Sigmoid colon (tissue), 4 donors: ENCODE measurements around the gene ASPN.

ENCODE experiments used
- EP300 ChIP-seq, 4 donors: sonication (generic); formaldehyde crosslinking; IDR thresholded peaks; one replicate each; pipeline ENCODE4 v1.6.1; 2017; ENCODE audit warnings: antibody characterized with exemption in 4 of 4
- POLR2A ChIP-seq, 2 donors: fragments of 450-650 bp; IDR thresholded peaks; one replicate each; pipeline ENCODE4 v1.6.1; 2016; ENCODE audit warnings: antibody characterized with exemption in 2 of 2, mild to moderate bottlenecking in 2 of 2, moderate library complexity in 2 of 2
- POLR2AphosphoS5 ChIP-seq, 4 donors: sonication (generic); formaldehyde crosslinking; IDR thresholded peaks; one replicate each; pipeline ENCODE4 v1.6.1; 2017; ENCODE audit warnings: antibody characterized with exemption in 4 of 4
- TF ChIP-seq, protein P1 (sequence below), 4 experiments: fragments of 450-650 bp in 3 of 4; fragments of 200-600 bp in 1 of 4; IDR thresholded peaks; one replicate each; pipeline ENCODE4 v1.5.1; 2016 to 2019; ENCODE audit warnings: antibody characterized with exemption in 4 of 4, mild to moderate bottlenecking in 3 of 4, moderate library complexity in 2 of 4

DNA sequence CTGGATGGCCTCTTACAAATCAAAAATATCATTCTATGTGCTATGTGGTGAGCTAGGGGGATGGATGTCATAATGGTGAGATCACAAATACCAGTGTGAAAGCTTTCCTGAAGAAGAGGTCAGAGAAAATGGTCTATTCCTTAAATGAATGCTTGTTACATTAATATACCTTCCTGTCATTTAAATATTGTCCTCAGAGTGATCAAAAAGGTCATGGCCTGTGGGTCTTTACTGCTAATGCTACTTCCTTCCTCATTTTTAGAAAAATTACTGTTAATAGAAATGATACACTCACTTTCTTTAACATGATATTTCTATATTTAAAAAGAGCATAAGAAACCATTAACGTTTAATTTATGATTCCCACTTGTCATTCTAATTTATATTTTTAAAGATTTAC, 67.7 kb downstream of the ASPN start:
- TF ChIP-seq, protein P1, sequence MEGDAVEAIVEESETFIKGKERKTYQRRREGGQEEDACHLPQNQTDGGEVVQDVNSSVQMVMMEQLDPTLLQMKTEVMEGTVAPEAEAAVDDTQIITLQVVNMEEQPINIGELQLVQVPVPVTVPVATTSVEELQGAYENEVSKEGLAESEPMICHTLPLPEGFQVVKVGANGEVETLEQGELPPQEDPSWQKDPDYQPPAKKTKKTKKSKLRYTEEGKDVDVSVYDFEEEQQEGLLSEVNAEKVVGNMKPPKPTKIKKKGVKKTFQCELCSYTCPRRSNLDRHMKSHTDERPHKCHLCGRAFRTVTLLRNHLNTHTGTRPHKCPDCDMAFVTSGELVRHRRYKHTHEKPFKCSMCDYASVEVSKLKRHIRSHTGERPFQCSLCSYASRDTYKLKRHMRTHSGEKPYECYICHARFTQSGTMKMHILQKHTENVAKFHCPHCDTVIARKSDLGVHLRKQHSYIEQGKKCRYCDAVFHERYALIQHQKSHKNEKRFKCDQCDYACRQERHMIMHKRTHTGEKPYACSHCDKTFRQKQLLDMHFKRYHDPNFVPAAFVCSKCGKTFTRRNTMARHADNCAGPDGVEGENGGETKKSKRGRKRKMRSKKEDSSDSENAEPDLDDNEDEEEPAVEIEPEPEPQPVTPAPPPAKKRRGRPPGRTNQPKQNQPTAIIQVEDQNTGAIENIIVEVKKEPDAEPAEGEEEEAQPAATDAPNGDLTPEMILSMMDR (IDR thresholded peaks at IDR 0.05), result no peak
- TF ChIP-seq POLR2A (IDR thresholded peaks at IDR 0.05) (no peak), EP300 (IDR thresholded peaks at IDR 0.05) (no peak), POLR2AphosphoS5 (IDR thresholded peaks at IDR 0.05) (no peak)
